ENCODE results near the gene ACMSD.

ACMSD gene

DNA sequence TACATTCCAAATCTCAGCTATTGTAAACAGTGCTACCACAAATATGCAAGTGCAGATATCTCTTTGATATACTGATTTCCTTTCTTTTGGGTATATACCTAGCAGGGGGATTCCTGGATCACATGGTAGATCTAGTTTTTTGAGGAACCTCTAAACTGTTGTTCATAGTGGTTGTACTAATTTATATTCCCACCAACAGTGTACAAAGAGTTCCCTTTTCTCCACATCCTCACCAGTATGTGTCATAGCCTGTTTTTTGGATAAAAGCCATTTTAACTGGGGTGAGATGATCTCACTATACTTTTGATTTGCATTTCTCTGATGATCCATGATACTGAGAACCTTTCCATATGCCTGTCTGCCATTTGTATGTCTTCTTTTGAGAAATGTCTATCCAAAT is 73.9 kb downstream of the ACMSD start:
- no peak for DNase-seq (ENCODE audit: insufficient read length, low spot score)
- no peak for FAIRE-seq
- TF ChIP-seq SPI1 (IDR thresholded peaks at IDR 0.05; ENCODE audit: low read depth, low read length): no peak

- DNase-seq (ENCODE audit: insufficient read length, low spot score) (no peak), FAIRE-seq (peak; percentile 66)
Measured at GRCh38 chr2:134917360-134917865, 79.0 kb downstream of the ACMSD start.

GRCh38 chr2:134917888-134918525 is 79.6 kb downstream of the ACMSD start:
- FAIRE-seq (no peak), DNase-seq (ENCODE audit: insufficient read length, low spot score) (no peak)
- peak; percentile 93 for TF ChIP-seq PAX5 (IDR thresholded peaks at IDR 0.05; ENCODE audit: insufficient read depth, low read length, severe bottlenecking)
- peak; percentile 70 for TF ChIP-seq TAF1 (IDR thresholded peaks at IDR 0.05; ENCODE audit: low read depth, low read length)
- peak; percentile 81 for TF ChIP-seq POLR2AphosphoS5 (IDR thresholded peaks at IDR 0.05; ENCODE audit: low read depth, low read length)
- TF ChIP-seq SPI1 (IDR thresholded peaks at IDR 0.05; ENCODE audit: low read depth, low read length): 0 out of 2 replicates have a peak, but pooled peaks have one; percentile 0
- peak; percentile 87 for TF ChIP-seq POLR2A (IDR thresholded peaks at IDR 0.05; ENCODE audit: low read depth, low read length)
- no peak for TF ChIP-seq POU2F2 (IDR thresholded peaks at IDR 0.05; ENCODE audit: low read depth, low read length)

More at GRCh38 chr2:134917360-134917865, 79.0 kb downstream of the ACMSD start:
- TF ChIP-seq POLR2AphosphoS5 (IDR thresholded peaks at IDR 0.05; ENCODE audit: low read depth, low read length): no peak

GRCh38 chr2:134918526-134919340 is 80.3 kb downstream of the ACMSD start, which contains the start of gene CCNT2:
Gene CCNT2 (plus strand): TSS chr2:134918822. CDS start chr2:134918855, 33 bp downstream.
- TF ChIP-seq POLR2AphosphoS5 (IDR thresholded peaks at IDR 0.05; ENCODE audit: low read depth, low read length): peak; percentile 77
- peak; percentile 65 for TF ChIP-seq POLR2A (IDR thresholded peaks at IDR 0.05; ENCODE audit: low read depth, low read length)
- peak; percentile 39; the same call in 1 of the 2 replicates for TF ChIP-seq SPI1 (IDR thresholded peaks at IDR 0.05; ENCODE audit: low read depth, low read length)
- TF ChIP-seq POU2F2 (IDR thresholded peaks at IDR 0.05; ENCODE audit: low read depth, low read length): no peak
- TF ChIP-seq TAF1 (IDR thresholded peaks at IDR 0.05; ENCODE audit: low read depth, low read length): peak; percentile 88
- no peak for TF ChIP-seq PAX5 (IDR thresholded peaks at IDR 0.05; ENCODE audit: insufficient read depth, low read length, severe bottlenecking)
- DNase-seq (ENCODE audit: insufficient read length, low spot score) (peak; percentile 94), FAIRE-seq (peak; percentile 99)

DNA sequence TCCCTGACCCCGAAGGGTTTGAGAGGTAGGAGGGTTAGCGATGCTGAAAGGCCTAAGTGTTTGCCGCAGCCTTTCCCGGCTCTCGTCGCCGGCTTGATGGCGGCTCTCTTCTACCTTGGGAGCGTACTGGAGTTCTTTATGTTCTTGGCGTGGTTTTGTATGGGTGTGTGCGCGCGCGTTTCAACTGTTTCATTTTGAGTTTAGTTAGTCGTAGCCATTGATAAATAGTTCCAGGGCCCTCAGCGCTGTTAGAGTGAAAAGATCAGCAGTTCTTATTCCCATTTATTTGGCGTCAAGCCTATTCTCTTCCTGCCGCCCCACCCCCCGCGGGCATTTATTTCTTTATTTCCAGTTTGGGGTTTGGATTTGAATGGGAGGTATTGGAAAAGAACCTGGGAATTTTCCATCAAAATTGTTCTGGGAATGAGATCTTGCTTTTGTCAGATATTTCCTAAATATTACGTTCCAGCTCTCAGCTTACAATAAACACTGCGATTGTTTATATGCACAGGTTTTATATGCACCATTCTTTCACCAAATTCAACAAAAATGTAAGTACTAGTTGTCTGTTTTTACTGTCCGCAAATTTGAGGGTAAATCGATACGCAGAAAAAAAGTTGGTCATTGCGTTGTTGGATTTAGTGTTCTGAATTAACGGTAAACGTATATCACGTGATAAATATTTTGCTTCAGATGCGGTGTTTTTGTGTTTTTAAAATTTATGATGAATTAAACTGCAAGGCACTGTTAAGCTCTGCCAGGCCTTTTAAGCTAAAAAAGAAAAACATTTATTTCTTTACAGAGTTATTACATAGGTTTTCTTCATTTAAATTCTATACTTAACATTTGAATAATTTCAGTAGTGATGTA is 81.2 kb downstream of the ACMSD start:
- no peak for TF ChIP-seq TAF1 (IDR thresholded peaks at IDR 0.05; ENCODE audit: low read depth, low read length)
- no peak for TF ChIP-seq PAX5 (IDR thresholded peaks at IDR 0.05; ENCODE audit: insufficient read depth, low read length, severe bottlenecking)
- TF ChIP-seq POLR2AphosphoS5 (IDR thresholded peaks at IDR 0.05; ENCODE audit: low read depth, low read length): peak; percentile 55; the same call in 1 of the 2 replicates
- TF ChIP-seq SPI1 (IDR thresholded peaks at IDR 0.05; ENCODE audit: low read depth, low read length): no peak
- peak; percentile 66; the same call in 1 of the 2 replicates for TF ChIP-seq POLR2A (IDR thresholded peaks at IDR 0.05; ENCODE audit: low read depth, low read length)
- no peak for TF ChIP-seq POU2F2 (IDR thresholded peaks at IDR 0.05; ENCODE audit: low read depth, low read length)
- no peak for DNase-seq (ENCODE audit: insufficient read length, low spot score)
- peak; percentile 79 for FAIRE-seq

- no peak for TF ChIP-seq TAF1 (IDR thresholded peaks at IDR 0.05; ENCODE audit: low read depth, low read length)
- TF ChIP-seq PAX5 (IDR thresholded peaks at IDR 0.05; ENCODE audit: insufficient read depth, low read length, severe bottlenecking): no peak
- FAIRE-seq: no peak
- DNase-seq (ENCODE audit: insufficient read length, low spot score): no peak
Measured at GRCh38 chr2:134924912-134925311, 86.5 kb downstream of the ACMSD start.

GRCh38 chr2:134926231-134926931 is 88.0 kb downstream of the ACMSD start:
- DNase-seq (ENCODE audit: insufficient read length, low spot score) (no peak), FAIRE-seq (no peak)
- no peak for TF ChIP-seq PAX5 (IDR thresholded peaks at IDR 0.05; ENCODE audit: insufficient read depth, low read length, severe bottlenecking)
- TF ChIP-seq SPI1 (IDR thresholded peaks at IDR 0.05; ENCODE audit: low read depth, low read length): no peak
- TF ChIP-seq POLR2AphosphoS5 (IDR thresholded peaks at IDR 0.05; ENCODE audit: low read depth, low read length): no peak
- TF ChIP-seq POLR2A (IDR thresholded peaks at IDR 0.05; ENCODE audit: low read depth, low read length): no peak
- no peak for TF ChIP-seq POU2F2 (IDR thresholded peaks at IDR 0.05; ENCODE audit: low read depth, low read length)
- TF ChIP-seq TAF1 (IDR thresholded peaks at IDR 0.05; ENCODE audit: low read depth, low read length): no peak

DNA sequence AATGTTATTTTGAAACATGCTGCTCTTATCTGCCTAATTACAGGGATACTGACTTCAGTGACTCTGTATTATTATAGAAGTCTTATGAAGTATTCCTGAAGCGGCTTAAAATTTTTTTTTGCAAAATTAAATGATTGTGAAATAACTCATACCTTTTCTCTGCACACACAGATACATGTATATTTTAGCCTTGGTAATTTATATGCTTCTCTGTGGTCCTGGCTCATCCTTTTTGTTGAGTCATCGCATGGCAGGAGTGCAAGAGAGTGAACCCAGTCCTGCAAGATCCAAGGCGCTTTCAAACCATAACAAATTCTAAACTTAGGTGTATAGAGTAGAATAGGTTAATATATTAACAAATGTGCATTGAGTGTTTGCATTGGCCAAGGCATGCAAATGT is 88.8 kb downstream of the ACMSD start:
- no peak for DNase-seq (ENCODE audit: insufficient read length, low spot score)
- TF ChIP-seq POU2F2 (IDR thresholded peaks at IDR 0.05; ENCODE audit: low read depth, low read length) (no peak), TAF1 (IDR thresholded peaks at IDR 0.05; ENCODE audit: low read depth, low read length) (no peak), POLR2A (IDR thresholded peaks at IDR 0.05; ENCODE audit: low read depth, low read length) (no peak), PAX5 (IDR thresholded peaks at IDR 0.05; ENCODE audit: insufficient read depth, low read length, severe bottlenecking) (no peak), SPI1 (IDR thresholded peaks at IDR 0.05; ENCODE audit: low read depth, low read length) (no peak), POLR2AphosphoS5 (IDR thresholded peaks at IDR 0.05; ENCODE audit: low read depth, low read length) (no peak)
- no peak for FAIRE-seq

Data from GM12891 (cell line).